ENCODE measurements around the gene ZNF333. TPM values are rescaled to one million over a fixed set of nuclear protein-coding genes. Genes with fewer than 3 reads are reported as not detected.
"Not testable (repeated sequence)": the region's sequence is repeated elsewhere in the genome, so short reads cannot be mapped to it uniquely, and the experiment has no call there.

ZNF333 gene
- total and polyA plus RNA-seq, 7 donors = 1.8 to 55.4 (median 27.2) TPM

GRCh38 chr19:14770136-14770535 is 80.3 kb downstream of the ZNF333 start:
- H3K27ac ChIP-seq = no peak overlapping the region
- WGBS, 2 donors = 83 to 86% methylated on average over 5 of the region's 5 CpGs
- no peaks in the 10 kb centered on the region for H3K36me3 ChIP-seq
- H3K4me3 ChIP-seq = no peak overlapping the region
- H3K4me1 ChIP-seq = no peaks in the 10 kb centered on the region
- H3K9me3 ChIP-seq = no peaks in the 10 kb centered on the region
- no peak for DNase-seq
- TF ChIP-seq EP300 (IDR thresholded peaks at IDR 0.05) = no peak
- TF ChIP-seq CTCF (IDR thresholded peaks at IDR 0.05) = no peak
- TF ChIP-seq POLR2A (IDR thresholded peaks at IDR 0.05) = no peak
- TF ChIP-seq POLR2AphosphoS5 (IDR thresholded peaks at IDR 0.05) = no peak
- intact Hi-C loops (cut with DNase I) = no loop called here
- H3K27me3 ChIP-seq = peaks cover 0 to 19% (median 5%) of the 10 kb centered on the region in 3 donors

- WGBS, 2 donors = 81 to 85% methylated on average over 11 of the region's 11 CpGs
- intact Hi-C loops (cut with DNase I) = no loop called here
- H3K4me3 ChIP-seq = no peak overlapping the region
- no peaks in the 10 kb centered on the region for H3K4me1 ChIP-seq
- DNase-seq = no peak
- H3K36me3 ChIP-seq = no peaks in the 10 kb centered on the region
- H3K27ac ChIP-seq = no peak overlapping the region
- no peaks in the 10 kb centered on the region for H3K9me3 ChIP-seq
- no peak for TF ChIP-seq CTCF (IDR thresholded peaks at IDR 0.05)
- no peak for TF ChIP-seq POLR2A (IDR thresholded peaks at IDR 0.05)
- no peak for TF ChIP-seq EP300 (IDR thresholded peaks at IDR 0.05)
- H3K27me3 ChIP-seq = peaks cover 2 to 30% (median 15%) of the 10 kb centered on the region in 3 donors
Observed at GRCh38 chr19:14770944-14771839, 81.3 kb downstream of the ZNF333 start.

DNA sequence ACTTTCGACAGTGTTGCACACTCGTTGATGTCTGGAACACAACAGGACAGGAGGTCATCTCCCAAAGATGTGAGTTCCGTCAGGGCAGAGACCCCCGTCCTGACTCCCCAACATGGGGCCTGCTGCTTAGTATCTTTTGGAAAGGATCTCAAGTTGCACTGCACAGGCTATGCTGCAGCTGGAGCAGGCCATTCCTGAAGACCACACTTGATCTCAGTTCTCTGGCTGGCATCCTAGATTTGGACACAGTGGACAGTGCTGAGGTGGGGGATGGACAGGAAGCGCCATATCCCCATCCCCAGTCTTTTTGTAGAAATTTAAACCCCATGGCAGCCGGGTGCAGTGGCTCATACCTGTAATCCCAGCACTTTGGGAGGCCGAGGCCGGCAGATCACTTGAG is 82.6 kb downstream of the ZNF333 start:
- 84 to 90% methylated on average over 8 of the region's 8 CpGs for WGBS, 2 donors
- peaks cover 5 to 41% (median 24%) of the 10 kb centered on the region in 3 donors for H3K27me3 ChIP-seq
- TF ChIP-seq CTCF (IDR thresholded peaks at IDR 0.05) (no peak), POLR2AphosphoS5 (IDR thresholded peaks at IDR 0.05) (no peak), EP300 (IDR thresholded peaks at IDR 0.05) (no peak), POLR2A (IDR thresholded peaks at IDR 0.05) (no peak)
- intact Hi-C loops (cut with DNase I) = no loop called here
- H3K9me3 ChIP-seq = no peaks in the 10 kb centered on the region
- no peak overlapping the region for H3K4me3 ChIP-seq
- no peak for DNase-seq
- no peaks in the 10 kb centered on the region for H3K36me3 ChIP-seq
- H3K27ac ChIP-seq = no peak overlapping the region
- peaks cover 0 to 9% (median 0%) of the 10 kb centered on the region in 4 donors for H3K4me1 ChIP-seq

DNA sequence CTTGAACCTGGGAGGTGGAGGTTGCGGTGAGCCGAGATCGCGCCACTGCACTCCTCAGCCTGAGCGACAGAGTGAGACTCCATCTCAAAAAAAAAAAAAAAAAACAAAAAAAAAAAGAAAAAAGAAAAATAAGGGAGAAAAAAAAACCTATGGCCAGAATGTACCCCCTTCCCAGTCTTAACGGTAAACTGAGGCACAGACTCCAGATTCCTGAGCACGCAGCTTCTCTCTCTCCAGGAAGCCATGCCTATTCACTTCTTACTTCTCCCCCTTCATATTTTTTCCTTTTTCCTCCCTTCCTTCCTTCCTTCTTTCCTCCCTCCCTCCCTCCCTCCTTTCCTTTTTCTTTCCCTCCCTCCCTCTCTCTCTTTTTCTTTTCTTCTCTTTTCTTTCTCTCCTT is 83.1 kb downstream of the ZNF333 start:
- no peak overlapping the region for H3K27ac ChIP-seq
- peaks cover 0 to 9% (median 0%) of the 10 kb centered on the region in 4 donors for H3K4me1 ChIP-seq
- TF ChIP-seq EP300 (IDR thresholded peaks at IDR 0.05) = no peak
- DNase-seq = no peak
- H3K27me3 ChIP-seq = peaks cover 5 to 46% (median 29%) of the 10 kb centered on the region in 3 donors
- no peaks in the 10 kb centered on the region for H3K9me3 ChIP-seq
- intact Hi-C loops (cut with DNase I) = no loop called here
- H3K36me3 ChIP-seq = no peaks in the 10 kb centered on the region
- WGBS, 2 donors = 91 to 92% methylated on average over 7 of the region's 7 CpGs
- H3K4me3 ChIP-seq = no peak overlapping the region

- WGBS, 2 donors = 81 to 91% methylated on average over 9 of the region's 9 CpGs
- H3K36me3 ChIP-seq; DNase-seq; H3K4me3 ChIP-seq; H3K27ac ChIP-seq; intact Hi-C loops (cut with DNase I); H3K4me1 ChIP-seq; H3K9me3 ChIP-seq: not testable (repeated sequence)
- peaks cover 5 to 46% (median 34%) of the 10 kb centered on the region in 3 donors for H3K27me3 ChIP-seq
Observed at GRCh38 chr19:14773722-14774121, 83.9 kb downstream of the ZNF333 start.

Measured in sigmoid colon (tissue), 7 donors.